Osteocyte (in vitro differentiated cells): ENCODE results near the gene VAC14. TPM values are rescaled to one million over a fixed set of nuclear protein-coding genes. Genes with fewer than 3 reads are reported as not detected.

Source experiments
- DNase-seq: peaks from one replicate; pipeline ENCODE4 v3.0.0; 2021; ENCODE audit warnings: mixed read lengths; ENCODE audit not compliant: unreplicated experiment; ENCODE audit errors: extremely low spot score
- H3K27ac Mint-ChIP-seq: one replicate; pipeline ENCODE4 v1.8.0; 2021; ENCODE audit warnings: mild to moderate bottlenecking, mixed read lengths; ENCODE audit not compliant: unreplicated experiment
- H3K27me3 Mint-ChIP-seq: one replicate; pipeline ENCODE4 v1.8.0; 2021; ENCODE audit warnings: mixed read lengths; ENCODE audit not compliant: unreplicated experiment
- H3K36me3 Mint-ChIP-seq: one replicate; pipeline ENCODE4 v1.8.0; 2021; ENCODE audit warnings: mixed read lengths; ENCODE audit not compliant: unreplicated experiment
- H3K4me1 Mint-ChIP-seq: one replicate; pipeline ENCODE4 v1.8.0; 2021; ENCODE audit warnings: mixed read lengths; ENCODE audit not compliant: unreplicated experiment
- H3K4me3 Mint-ChIP-seq: one replicate; pipeline ENCODE4 v1.8.0; 2021; ENCODE audit warnings: mild to moderate bottlenecking, moderate library complexity, mixed read lengths; ENCODE audit not compliant: unreplicated experiment
- H3K9me3 Mint-ChIP-seq: one replicate; pipeline ENCODE4 v1.8.0; 2021; ENCODE audit warnings: mixed read lengths; ENCODE audit not compliant: unreplicated experiment
- CTCF ChIP-seq: fragments of 200-600 bp; sonication (generic); IDR thresholded peaks from 2 replicates; pipeline ENCODE4 v1.5.0; 2021; ENCODE audit warnings: antibody characterized with exemption, mild to moderate bottlenecking, moderate library complexity
- total RNA-seq: library from RNA; stranded (reverse); gene quantifications from 2 replicates; pipeline ENCODE4 v1.2.1, GENCODE V29; 2021

The VAC14 gene
- total RNA-seq, 1 donor from 2014 or later = 44.5 TPM

DNA sequence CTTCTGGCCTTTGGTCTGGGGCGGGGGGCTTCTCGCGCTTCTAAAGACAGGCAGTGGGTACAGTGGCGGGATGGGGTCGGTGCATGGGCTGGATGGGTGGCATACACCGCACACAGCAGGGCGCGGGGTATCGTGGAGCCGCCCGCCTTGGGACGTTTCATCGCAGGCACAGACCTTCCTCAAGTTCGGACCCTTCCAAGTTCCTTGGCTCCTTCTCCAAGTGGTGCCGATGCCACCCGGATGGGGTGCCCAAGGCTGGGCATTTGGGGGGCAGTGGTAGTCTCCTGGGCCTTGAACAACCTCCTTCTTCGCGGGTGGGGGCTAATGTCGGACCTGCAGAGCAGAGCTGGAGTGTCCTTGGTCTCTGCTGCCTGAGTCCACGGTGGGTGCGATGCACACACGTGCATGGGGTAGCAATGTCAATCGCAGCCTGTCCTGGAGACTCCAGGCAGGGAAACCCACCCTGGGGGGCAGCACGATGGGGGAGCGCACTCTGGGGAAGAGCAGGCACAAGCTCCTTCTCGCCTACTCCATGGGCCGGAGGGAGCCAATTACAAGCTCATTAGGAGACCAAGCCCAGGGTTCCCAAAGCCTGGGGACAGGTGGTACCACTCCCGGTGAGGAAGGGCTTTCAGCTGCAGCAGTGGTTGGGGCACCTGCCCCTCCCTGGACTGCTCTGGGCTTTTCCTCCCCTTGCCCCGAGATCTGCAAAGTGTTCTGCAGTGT, 114.4 kb downstream of the VAC14 start:
- DNase-seq = no peak
- H3K4me1 Mint-ChIP-seq = peaks cover 73% of the 10 kb centered on the region
- H3K27ac Mint-ChIP-seq = peak overlapping the region; percentile 78
- H3K27me3 Mint-ChIP-seq = no peaks in the 10 kb centered on the region
- no peaks in the 10 kb centered on the region for H3K9me3 Mint-ChIP-seq
- peak overlapping the region; percentile 64 for H3K4me3 Mint-ChIP-seq
- no peaks in the 10 kb centered on the region for H3K36me3 Mint-ChIP-seq
- no peak for TF ChIP-seq CTCF

GRCh38 chr16:70685938-70686375, 115.0 kb downstream of the VAC14 start, which contains the start of gene MTSS2:
MTSS2 (minus strand) TSS chr16:70686053; CDS start chr16:70685791, 262 bp downstream.
- Mint-ChIP-seq H3K36me3 (no peaks in the 10 kb centered on the region), H3K27ac (peak within 1 kb of the TSS; percentile 78), H3K4me1 (peaks cover 71% of the 10 kb centered on the region), H3K9me3 (no peaks in the 10 kb centered on the region), H3K4me3 (peak within 1 kb of the TSS; percentile 82), H3K27me3 (no peaks in the 10 kb centered on the region)
- no peak for TF ChIP-seq CTCF
- peak; percentile 95 for DNase-seq

DNA sequence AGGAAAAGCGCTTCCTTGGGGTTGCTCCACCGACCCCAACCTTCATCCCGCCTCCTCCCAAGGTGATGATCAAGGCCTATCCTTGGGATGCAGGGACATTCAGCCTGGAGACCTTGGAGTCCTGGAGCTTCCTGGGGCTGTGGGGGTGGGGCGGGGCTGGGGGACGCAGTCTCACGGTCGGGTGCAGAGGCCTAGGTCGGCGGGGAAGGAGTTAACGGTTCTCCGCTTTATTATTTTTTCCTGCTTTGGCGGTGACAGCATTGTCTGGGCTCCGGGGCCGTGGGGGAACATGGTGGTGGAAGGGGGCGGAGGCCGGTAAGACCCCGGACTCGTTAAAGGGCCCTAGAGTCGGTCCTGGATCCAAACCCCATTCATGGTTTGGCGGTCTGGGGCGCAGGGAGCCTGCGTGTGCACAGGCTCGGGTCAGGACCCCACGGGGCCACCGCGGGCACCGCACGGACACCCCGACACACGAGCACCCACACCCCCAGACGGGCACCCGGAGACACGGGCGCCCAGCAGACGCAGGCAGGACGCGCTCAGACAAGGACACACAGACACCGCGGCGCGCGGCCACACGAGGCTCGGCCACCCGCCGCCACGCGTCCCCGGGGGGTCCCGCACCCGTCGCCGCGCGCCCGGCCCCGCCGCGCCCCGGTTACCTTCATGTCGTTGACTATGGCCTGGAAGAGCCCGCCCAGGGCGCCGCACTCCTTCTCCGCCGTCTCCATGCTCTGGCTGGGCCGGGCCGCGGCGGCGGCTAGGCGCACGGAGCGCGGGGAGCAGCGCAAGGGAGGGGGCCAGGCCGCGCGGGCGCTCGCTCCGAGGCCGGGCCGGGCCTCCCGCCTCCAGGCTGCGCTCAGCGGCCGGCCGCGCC, 115.7 kb downstream of the VAC14 start:
- TF ChIP-seq CTCF = no peak
- peak overlapping the region; percentile 82 for H3K4me3 Mint-ChIP-seq
- H3K36me3 Mint-ChIP-seq = no peaks in the 10 kb centered on the region
- no peaks in the 10 kb centered on the region for H3K27me3 Mint-ChIP-seq
- no peaks in the 10 kb centered on the region for H3K9me3 Mint-ChIP-seq
- peak overlapping the region; percentile 47 for H3K27ac Mint-ChIP-seq
- DNase-seq = no peak
- peaks cover 68% of the 10 kb centered on the region for H3K4me1 Mint-ChIP-seq

GRCh38 chr16:70684146-70685060, 116.6 kb downstream of the VAC14 start:
- H3K4me1 Mint-ChIP-seq = peaks cover 62% of the 10 kb centered on the region
- no peak for TF ChIP-seq CTCF

More at GRCh38 chr16:70684146-70685060, 116.6 kb downstream of the VAC14 start:
- no peaks in the 10 kb centered on the region for H3K9me3 Mint-ChIP-seq
- no peaks in the 10 kb centered on the region for H3K27me3 Mint-ChIP-seq
- peak overlapping the region; percentile 82 for H3K4me3 Mint-ChIP-seq
- H3K36me3 Mint-ChIP-seq = no peaks in the 10 kb centered on the region
- H3K27ac Mint-ChIP-seq = peak overlapping the region; percentile 47
- DNase-seq = no peak
